ENCODE measurements around the gene SUPT20HL2.

GRCh38 chrX:24321741-24322395 lies 8.0 kb upstream of the SUPT20HL2 start:
- TF ChIP-seq SPI1 (IDR thresholded peaks at IDR 0.05; ENCODE audit: low read depth, low read length) (no peak), POLR2A (IDR thresholded peaks at IDR 0.05; ENCODE audit: low read depth, low read length) (no peak), POLR2AphosphoS5 (IDR thresholded peaks at IDR 0.05; ENCODE audit: low read depth, low read length) (no peak), PAX5 (IDR thresholded peaks at IDR 0.05; ENCODE audit: insufficient read depth, low read length, severe bottlenecking) (no peak)

Data from GM12891 (cell line).